Stomach (tissue), 4 donors: ENCODE results near the gene NLGN1.

ENCODE experiments used
- EP300 ChIP-seq: sonication (generic); formaldehyde crosslinking; IDR thresholded peaks from one replicate; pipeline ENCODE4 v1.6.1; 2017; ENCODE audit warnings: antibody characterized with exemption
- POLR2A ChIP-seq, 4 donors: fragments of 450-650 bp; IDR thresholded peaks; one replicate each; pipeline ENCODE4 v1.6.1; 2016; ENCODE audit warnings: antibody characterized with exemption in 4 of 4, control low read depth in 2 of 4, mild to moderate bottlenecking in 1 of 4, moderate library complexity in 1 of 4
- POLR2AphosphoS5 ChIP-seq, 3 donors: sonication (generic); formaldehyde crosslinking; IDR thresholded peaks; one replicate each; pipeline ENCODE4 v1.6.1; 2016; ENCODE audit warnings: antibody characterized with exemption in 3 of 3
- TF ChIP-seq, protein P1 (sequence below), 7 experiments: fragments of 450-650 bp in 4 of 7; fragments of 200-600 bp in 3 of 7; sonication (generic) in 3 of 7; IDR thresholded peaks; one replicate each; pipeline ENCODE4 v1.5.1; 2016 to 2019; ENCODE audit warnings: antibody characterized with exemption in 7 of 7, control low read depth in 2 of 7, mild to moderate bottlenecking in 1 of 7

GRCh38 chr3:174233511-174233910, 836.0 kb downstream of the NLGN1 start:
- TF ChIP-seq POLR2A (IDR thresholded peaks at IDR 0.05) = no peak
- TF ChIP-seq, protein P1, sequence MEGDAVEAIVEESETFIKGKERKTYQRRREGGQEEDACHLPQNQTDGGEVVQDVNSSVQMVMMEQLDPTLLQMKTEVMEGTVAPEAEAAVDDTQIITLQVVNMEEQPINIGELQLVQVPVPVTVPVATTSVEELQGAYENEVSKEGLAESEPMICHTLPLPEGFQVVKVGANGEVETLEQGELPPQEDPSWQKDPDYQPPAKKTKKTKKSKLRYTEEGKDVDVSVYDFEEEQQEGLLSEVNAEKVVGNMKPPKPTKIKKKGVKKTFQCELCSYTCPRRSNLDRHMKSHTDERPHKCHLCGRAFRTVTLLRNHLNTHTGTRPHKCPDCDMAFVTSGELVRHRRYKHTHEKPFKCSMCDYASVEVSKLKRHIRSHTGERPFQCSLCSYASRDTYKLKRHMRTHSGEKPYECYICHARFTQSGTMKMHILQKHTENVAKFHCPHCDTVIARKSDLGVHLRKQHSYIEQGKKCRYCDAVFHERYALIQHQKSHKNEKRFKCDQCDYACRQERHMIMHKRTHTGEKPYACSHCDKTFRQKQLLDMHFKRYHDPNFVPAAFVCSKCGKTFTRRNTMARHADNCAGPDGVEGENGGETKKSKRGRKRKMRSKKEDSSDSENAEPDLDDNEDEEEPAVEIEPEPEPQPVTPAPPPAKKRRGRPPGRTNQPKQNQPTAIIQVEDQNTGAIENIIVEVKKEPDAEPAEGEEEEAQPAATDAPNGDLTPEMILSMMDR (IDR thresholded peaks at IDR 0.05) = no peak
- TF ChIP-seq POLR2AphosphoS5 (IDR thresholded peaks at IDR 0.05) = no peak
- no peak for TF ChIP-seq EP300
